ENCODE data around the gene PTGS2. TPM values are rescaled to one million over a fixed set of nuclear protein-coding genes. Genes with fewer than 3 reads are reported as not detected.

The PTGS2 gene
- total RNA-seq = 5.8 and 12.7 TPM in 2 replicates

GRCh38 chr1:186680245-186681061 is at the start of gene PTGS2:
PTGS2 (minus strand) TSS chr1:186680423; CDS start chr1:186680290, 133 bp downstream.

Other genes with a start within 250 kb of the PTGS2 start
- gene PDC, start 219.3 kb downstream of the PTGS2 start, total RNA-seq = not detected in 2 replicates
- 10.6 and 23.4 TPM in 2 replicates for gene PLA2G4A, start 148.5 kb upstream of the PTGS2 start, total RNA-seq

All from epithelial cell of umbilical artery (primary cell).